A549 (cell line): Measurements from ENCODE around the gene PHGDH. TPM values are rescaled to one million over a fixed set of nuclear protein-coding genes. Genes with fewer than 3 reads are reported as not detected.
A peak's percentile ranks its signal among the peaks of the same experiment; 100 is the strongest.

Experiments used
- ATAC-seq, 2 experiments: fragments of 200-7000 bp in 1 of 2; fragments of >200 bp in 1 of 2; cut with Nextera tagmentation in 1 of 2; cut with Tn5 transposase in 1 of 2; 3 replicates each; pipeline versions ENCODE4 v1.8.0 to v1.9.1; 2018 to 2020; ENCODE audit warnings: mild to moderate bottlenecking in 1 of 2, moderate library complexity in 1 of 2
- CTCF ChIA-PET: fragments of 300-600 bp; sonication (Branson Sonifier 250); formaldehyde crosslinking; extraction: SDS; loops from one replicate; lab custom pipeline; 2021; ENCODE audit warnings: antibody characterized with exemption, inconsistent platforms; lab: Yijun Ruan, JAX
- POLR2A ChIA-PET: fragments of 350-600 bp; formaldehyde crosslinking; extraction: SDS; loops from one replicate; lab custom pipeline; 2021; ENCODE audit warnings: antibody characterized with exemption, inconsistent platforms; lab: Yijun Ruan, JAX
- DNase-seq, 2 experiments: peaks; one replicate each; pipeline versions ENCODE4 v3.0.0 to v3.0.0-alpha.2; 2011 to 2016; ENCODE audit warnings: low read depth in 1 of 2, low spot score in 1 of 2
- FAIRE-seq: peaks from 2 replicates; lab custom pipeline; 2011; peaks lifted over from hg19 to GRCh38; lab: Jason Lieb, UNC
- H3K27ac ChIP-seq, 2 experiments: fragments of >200 bp; sonication (Bioruptor Twin); formaldehyde crosslinking; 3 replicates each; pipeline ENCODE4 v1.5.1; 2016 to 2017
- H3K4me1 ChIP-seq: fragments of >200 bp; sonication (Bioruptor Twin); formaldehyde crosslinking; 3 replicates; pipeline ENCODE4 v1.6.1; 2016
- H3K4me2 ChIP-seq: fragments of >200 bp; sonication (Bioruptor Twin); formaldehyde crosslinking; 3 replicates; pipeline ENCODE4 v1.6.1; 2016
- H3K4me3 ChIP-seq: fragments of >200 bp; sonication (Bioruptor Twin); formaldehyde crosslinking; 3 replicates; pipeline ENCODE4 v1.5.1; 2016
- H3K9me3 ChIP-seq: fragments of >200 bp; sonication (Bioruptor Twin); formaldehyde crosslinking; 3 replicates; pipeline ENCODE4 v1.6.1; 2016
- CBX2 ChIP-seq: fragments of 200-600 bp; sonication (generic); IDR thresholded peaks from 2 replicates; pipeline ENCODE4 v1.6.1; 2016; ENCODE audit warnings: low read depth, mild to moderate bottlenecking, borderline replicate concordance
- CEBPB ChIP-seq, 2 experiments: fragments of >200 bp in 1 of 2; sonication (Bioruptor Twin) in 1 of 2; formaldehyde crosslinking in 1 of 2; IDR thresholded peaks; 2 replicates each; pipeline ENCODE4 v1.6.1; 2012 to 2016
- CHD2 ChIP-seq: fragments of 150-350 bp; IDR thresholded peaks from 2 replicates; pipeline ENCODE4 v1.6.1; 2014; ENCODE audit warnings: low read length; ENCODE audit not compliant: partially characterized antibody
- CHD4 ChIP-seq: fragments of 200-600 bp; sonication (generic); IDR thresholded peaks from 2 replicates; pipeline ENCODE4 v1.6.1; 2016; ENCODE audit warnings: antibody characterized with exemption, mild to moderate bottlenecking, borderline replicate concordance
- EHF ChIP-seq: fragments of 250-450 bp; sonication (Bioruptor Pico); IDR thresholded peaks from 2 replicates; pipeline ENCODE4 v1.5.0; 2020; ENCODE audit warnings: mild to moderate bottlenecking
- EHMT2 ChIP-seq: fragments of 200-600 bp; sonication (generic); IDR thresholded peaks from 2 replicates; pipeline ENCODE4 v1.6.1; 2016; ENCODE audit warnings: antibody characterized with exemption, low read depth, mild to moderate bottlenecking, moderate library complexity
- EP300 ChIP-seq, 2 experiments: fragments of >200 bp; sonication (Bioruptor Twin); formaldehyde crosslinking; IDR thresholded peaks; 2 replicates in 1 of 2; 3 replicates in 1 of 2; pipeline ENCODE4 v1.6.1; 2016 to 2017
- FOSB ChIP-seq: fragments of 250-450 bp; sonication (Bioruptor Pico); IDR thresholded peaks from 2 replicates; pipeline ENCODE4 v1.5.0; 2020; ENCODE audit warnings: mild to moderate bottlenecking, moderate library complexity
- FOXS1 ChIP-seq: fragments of 250-450 bp; sonication (Bioruptor Pico); IDR thresholded peaks from 2 replicates; pipeline ENCODE4 v1.5.0; 2020; ENCODE audit warnings: mild to moderate bottlenecking, moderate library complexity
- GATA3 ChIP-seq: IDR thresholded peaks from 2 replicates; pipeline ENCODE4 v1.6.1; 2012; ENCODE audit warnings: borderline replicate concordance
- HEYL ChIP-seq: fragments of 250-450 bp; sonication (Bioruptor Pico); IDR thresholded peaks from 2 replicates; pipeline ENCODE4 v1.8.0; 2021; ENCODE audit warnings: mild to moderate bottlenecking, moderate library complexity
- HOXB5 ChIP-seq: fragments of 250-450 bp; sonication (Bioruptor Pico); IDR thresholded peaks from 2 replicates; pipeline ENCODE4 v1.5.0; 2020; ENCODE audit warnings: mild to moderate bottlenecking, moderate library complexity
- JUN ChIP-seq, 2 experiments: fragments of >200 bp; sonication (Bioruptor Twin); formaldehyde crosslinking; IDR thresholded peaks; 2 replicates in 1 of 2; 3 replicates in 1 of 2; pipeline ENCODE4 v1.6.1; 2016 to 2017
- JUNB ChIP-seq: fragments of >200 bp; sonication (Bioruptor Twin); formaldehyde crosslinking; IDR thresholded peaks from 2 replicates; pipeline ENCODE4 v1.6.1; 2016
- NR3C1 ChIP-seq: fragments of >200 bp; sonication (Bioruptor Twin); formaldehyde crosslinking; IDR thresholded peaks from 3 replicates; pipeline ENCODE4 v1.6.1; 2017
- PHF8 ChIP-seq: fragments of 200-600 bp; sonication (generic); IDR thresholded peaks from 2 replicates; pipeline ENCODE4 v1.6.1; 2016; ENCODE audit warnings: low read depth, mild to moderate bottlenecking, antibody characterized with exemption, moderate library complexity, borderline replicate concordance
- POLR2A ChIP-seq: IDR thresholded peaks from 2 replicates; pipeline ENCODE4 v1.6.1; 2012; ENCODE audit warnings: mild to moderate bottlenecking, low read length
- RCOR1 ChIP-seq: fragments of 150-350 bp; IDR thresholded peaks from 2 replicates; pipeline ENCODE4 v1.6.1; 2014; ENCODE audit warnings: antibody characterized with exemption, low read length, low read depth
- RFX5 ChIP-seq: fragments of 450-650 bp; IDR thresholded peaks from 2 replicates; pipeline ENCODE4 v1.7.1; 2014; ENCODE audit warnings: antibody characterized with exemption, mild to moderate bottlenecking, moderate library complexity
- SREBF2 ChIP-seq: fragments of 450-650 bp; IDR thresholded peaks from 2 replicates; pipeline ENCODE4 v1.6.1; 2014; ENCODE audit warnings: mild to moderate bottlenecking, moderate library complexity
- TFCP2L1 ChIP-seq: fragments of 250-450 bp; sonication (Bioruptor Pico); IDR thresholded peaks from 2 replicates; pipeline ENCODE4 v1.5.0; 2021; ENCODE audit warnings: mild to moderate bottlenecking
- ZFP36 ChIP-seq: fragments of 450-650 bp; IDR thresholded peaks from 2 replicates; pipeline ENCODE4 v1.6.1; 2014; ENCODE audit warnings: borderline replicate concordance; ENCODE audit not compliant: partially characterized antibody
- ZNF302 ChIP-seq: fragments of 250-450 bp; sonication (Bioruptor Pico); IDR thresholded peaks from 2 replicates; pipeline ENCODE4 v1.9.0; 2021; ENCODE audit warnings: inconsistent platforms, mild to moderate bottlenecking, moderate library complexity
- ZSCAN20 ChIP-seq: fragments of 250-450 bp; sonication (Bioruptor Pico); IDR thresholded peaks from 2 replicates; pipeline ENCODE4 v1.8.0; 2022; ENCODE audit warnings: mild to moderate bottlenecking, moderate library complexity
- WGBS: methylation state at CpG from one replicate; pipeline ENCODE4 v1.1.6; 2017; ENCODE audit errors: missing lambda C conversion rate; 5-methylcytosine and 5-hydroxymethylcytosine counted together
- polyA plus RNA-seq, 4 experiments: library from polyadenylated mRNA; depleted of rRNA in 3 of 4; stranded (reverse); fragments of >200 nt; fragmentation: RNase III in 1 of 4; extraction: RNeasy Plus Mini Kit Qiagen cat#74134 plus additional on column Dnase treatment in 1 of 4; gene quantifications; 2 replicates in 3 of 4; 3 replicates in 1 of 4; pipeline ENCODE4 v1.2.3, GENCODE V29; 2011 to 2017
- TF ChIP-seq, protein P1 (sequence below): fragments of >200 bp; sonication (Bioruptor Twin); formaldehyde crosslinking; IDR thresholded peaks from 3 replicates; pipeline ENCODE4 v1.6.1; 2016
- TF ChIP-seq, protein P2 (sequence below): fragments of 250-450 bp; sonication (Bioruptor Pico); IDR thresholded peaks from 2 replicates; pipeline ENCODE4 v1.5.0; 2021; ENCODE audit warnings: mild to moderate bottlenecking, moderate library complexity, borderline replicate concordance

The PHGDH gene
- polyA plus RNA-seq, 2 of the 4 experiments (the other 2 are of a cell fraction) = 41.4 to 65.6 TPM

DNA sequence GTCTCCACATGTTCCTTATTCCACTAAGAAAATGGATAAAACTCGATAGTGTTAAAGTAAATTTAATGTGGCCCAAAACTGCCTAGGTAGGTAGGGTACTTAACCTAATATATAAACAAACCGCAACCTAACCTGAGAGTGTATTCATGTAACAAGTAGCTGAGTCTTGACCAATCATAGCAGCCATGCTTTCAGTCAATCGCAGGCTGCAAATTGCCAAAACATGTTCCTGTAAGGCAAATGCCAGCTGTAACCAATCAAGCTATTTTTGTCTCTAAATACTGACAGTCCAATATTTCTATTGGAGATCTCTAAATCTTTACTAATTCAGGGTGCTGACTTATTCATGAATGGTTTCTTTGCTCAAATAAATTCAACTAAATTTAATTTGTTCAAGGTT is 60.0 kb downstream of the PHGDH start:
- DNase-seq = no peak
- POLR2A ChIA-PET = no interaction called here

DNA sequence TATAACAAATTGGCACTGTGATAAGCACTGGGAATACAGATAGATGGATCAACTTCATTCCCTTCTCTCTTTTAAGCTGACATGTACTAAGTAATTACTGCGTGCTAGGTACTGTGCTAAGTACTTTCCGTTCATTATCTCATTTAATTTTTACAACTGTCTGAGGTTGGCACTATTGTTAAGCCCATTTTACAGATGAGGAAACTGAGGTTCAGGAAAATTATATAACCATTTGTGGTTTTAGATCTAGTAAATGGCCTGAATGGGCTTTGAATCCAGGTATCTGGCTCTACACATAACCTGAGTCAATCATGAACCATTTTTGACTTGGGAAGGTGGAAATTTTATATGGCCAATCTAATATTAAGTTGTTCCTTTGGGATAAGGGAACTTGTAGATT is 60.6 kb downstream of the PHGDH start:
- TF ChIP-seq PHF8 (no peak), GATA3 (no peak), CBX2 (no peak), POLR2A (no peak), CHD4 (0 out of 2 replicates have a peak, but pooled peaks have one; percentile 56), FOXS1 (no peak), EP300 (IDR thresholded peaks at IDR 0.05) (no peak), ZFP36 (no peak)
- ATAC-seq (no peak), DNase-seq (no peak), FAIRE-seq (no peak)
- CTCF ChIA-PET = interaction anchor here (1.0 kb wide), 1 partner anchor 31 kb away, joined by 3 read pairs; no protein-coding TSS in a partner anchor
- Histone ChIP-seq H3K9me3 (no peaks in the 10 kb centered on the region), H3K4me1 (no peaks in the 10 kb centered on the region; the same call in 2 of the 3 replicates), H3K27ac (no peak overlapping the region), H3K4me2 (no peak overlapping the region), H3K4me3 (no peak overlapping the region)
- POLR2A ChIA-PET = no interaction called here
- WGBS = 77% methylated on average over 2 of the region's 2 CpGs

More for the DNA sequence above, 60.0 kb downstream of the PHGDH start:
- WGBS = 54% methylated on average over 3 of the region's 3 CpGs
- FAIRE-seq (no peak), ATAC-seq (no peak)
- TF ChIP-seq, protein P1, sequence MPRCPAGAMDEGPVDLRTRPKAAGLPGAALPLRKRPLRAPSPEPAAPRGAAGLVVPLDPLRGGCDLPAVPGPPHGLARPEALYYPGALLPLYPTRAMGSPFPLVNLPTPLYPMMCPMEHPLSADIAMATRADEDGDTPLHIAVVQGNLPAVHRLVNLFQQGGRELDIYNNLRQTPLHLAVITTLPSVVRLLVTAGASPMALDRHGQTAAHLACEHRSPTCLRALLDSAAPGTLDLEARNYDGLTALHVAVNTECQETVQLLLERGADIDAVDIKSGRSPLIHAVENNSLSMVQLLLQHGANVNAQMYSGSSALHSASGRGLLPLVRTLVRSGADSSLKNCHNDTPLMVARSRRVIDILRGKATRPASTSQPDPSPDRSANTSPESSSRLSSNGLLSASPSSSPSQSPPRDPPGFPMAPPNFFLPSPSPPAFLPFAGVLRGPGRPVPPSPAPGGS = no peak
- TF ChIP-seq JUN (IDR thresholded peaks at IDR 0.05) (no peak), RCOR1 (no peak), ZNF302 (CRISPR knock-in tag) (no peak), HEYL (no peak), RFX5 (no peak), TFCP2L1 (CRISPR knock-in tag) (no peak), HOXB5 (no peak), ZSCAN20 (no peak), JUNB (no peak)
- TF ChIP-seq, protein P2, sequence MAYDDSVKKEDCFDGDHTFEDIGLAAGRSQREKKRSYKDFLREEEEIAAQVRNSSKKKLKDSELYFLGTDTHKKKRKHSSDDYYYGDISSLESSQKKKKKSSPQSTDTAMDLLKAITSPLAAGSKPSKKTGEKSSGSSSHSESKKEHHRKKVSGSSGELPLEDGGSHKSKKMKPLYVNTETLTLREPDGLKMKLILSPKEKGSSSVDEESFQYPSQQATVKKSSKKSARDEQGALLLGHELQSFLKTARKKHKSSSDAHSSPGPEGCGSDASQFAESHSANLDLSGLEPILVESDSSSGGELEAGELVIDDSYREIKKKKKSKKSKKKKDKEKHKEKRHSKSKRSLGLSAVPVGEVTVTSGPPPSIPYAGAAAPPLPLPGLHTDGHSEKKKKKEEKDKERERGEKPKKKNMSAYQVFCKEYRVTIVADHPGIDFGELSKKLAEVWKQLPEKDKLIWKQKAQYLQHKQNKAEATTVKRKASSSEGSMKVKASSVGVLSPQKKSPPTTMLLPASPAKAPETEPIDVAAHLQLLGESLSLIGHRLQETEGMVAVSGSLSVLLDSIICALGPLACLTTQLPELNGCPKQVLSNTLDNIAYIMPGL (CRISPR knock-in tag) = no peak
- CTCF ChIA-PET = interaction anchor here (1.0 kb wide), 1 partner anchor 32 kb away, joined by 3 read pairs; no protein-coding TSS in a partner anchor
- H3K4me2 ChIP-seq = no peak overlapping the region
- no peaks in the 10 kb centered on the region for H3K9me3 ChIP-seq
- H3K27ac ChIP-seq = no peak overlapping the region
- no peak overlapping the region for H3K4me3 ChIP-seq
- peaks cover 3% of the 10 kb centered on the region; the same call in 1 of the 3 replicates for H3K4me1 ChIP-seq

DNA sequence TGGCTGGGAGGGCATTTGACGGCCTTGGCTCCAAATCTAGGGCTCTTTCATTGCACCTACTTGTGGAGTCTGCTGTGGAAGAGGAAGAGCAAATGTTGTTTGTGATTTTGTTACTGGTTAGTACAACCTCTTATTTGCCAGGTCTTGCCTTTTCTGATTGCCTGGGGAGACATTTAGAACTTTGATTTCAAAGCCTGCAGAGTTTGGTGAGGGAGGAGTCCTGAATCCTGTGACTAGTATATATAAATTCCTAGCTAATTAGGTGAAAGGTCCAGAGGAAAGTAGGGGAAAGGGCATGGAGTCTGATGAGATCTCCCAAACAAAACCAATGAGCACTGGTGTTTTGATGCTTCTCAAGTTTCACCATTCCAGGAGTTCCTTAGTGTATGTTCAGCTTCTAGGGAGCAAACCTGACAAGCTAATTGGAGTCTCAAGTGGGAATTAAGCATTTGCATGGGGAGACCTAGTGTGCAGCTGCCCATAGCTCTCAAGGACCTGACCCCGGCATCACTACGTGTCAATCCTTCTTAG is 62.0 kb downstream of the PHGDH start:
- no peak overlapping the region for H3K4me3 ChIP-seq
- no peaks in the 10 kb centered on the region for H3K9me3 ChIP-seq
- H3K27ac ChIP-seq = no peak overlapping the region
- CTCF ChIA-PET = no interaction called here
- no peak overlapping the region for H3K4me2 ChIP-seq
- TF ChIP-seq CEBPB (IDR thresholded peaks at IDR 0.05) (no peak), SREBF2 (no peak), FOSB (CRISPR knock-in tag) (no peak), GATA3 (no peak), RCOR1 (no peak), EHMT2 (no peak), EHF (CRISPR knock-in tag) (no peak), TFCP2L1 (CRISPR knock-in tag) (no peak), CHD2 (no peak), NR3C1 (no peak)
- TF ChIP-seq, protein P2 (CRISPR knock-in tag) = no peak
- TF ChIP-seq, all 56 proteins: peak for 0
- DNase-seq = no peak
- no peak for FAIRE-seq
- ATAC-seq = no peak
- POLR2A ChIA-PET = no interaction called here
- no peaks in the 10 kb centered on the region for H3K4me1 ChIP-seq
- 93% methylated on average over 3 of the region's 3 CpGs for WGBS
